CD1c-positive myeloid dendritic cell (primary cell): ENCODE data around the gene UST.

Experiments
- DNase-seq: peaks from one replicate; pipeline ENCODE4 v3.0.0-alpha.2; 2016; ENCODE audit errors: extremely low spot score

The UST gene, protein sequence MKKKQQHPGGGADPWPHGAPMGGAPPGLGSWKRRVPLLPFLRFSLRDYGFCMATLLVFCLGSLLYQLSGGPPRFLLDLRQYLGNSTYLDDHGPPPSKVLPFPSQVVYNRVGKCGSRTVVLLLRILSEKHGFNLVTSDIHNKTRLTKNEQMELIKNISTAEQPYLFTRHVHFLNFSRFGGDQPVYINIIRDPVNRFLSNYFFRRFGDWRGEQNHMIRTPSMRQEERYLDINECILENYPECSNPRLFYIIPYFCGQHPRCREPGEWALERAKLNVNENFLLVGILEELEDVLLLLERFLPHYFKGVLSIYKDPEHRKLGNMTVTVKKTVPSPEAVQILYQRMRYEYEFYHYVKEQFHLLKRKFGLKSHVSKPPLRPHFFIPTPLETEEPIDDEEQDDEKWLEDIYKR

DNA sequence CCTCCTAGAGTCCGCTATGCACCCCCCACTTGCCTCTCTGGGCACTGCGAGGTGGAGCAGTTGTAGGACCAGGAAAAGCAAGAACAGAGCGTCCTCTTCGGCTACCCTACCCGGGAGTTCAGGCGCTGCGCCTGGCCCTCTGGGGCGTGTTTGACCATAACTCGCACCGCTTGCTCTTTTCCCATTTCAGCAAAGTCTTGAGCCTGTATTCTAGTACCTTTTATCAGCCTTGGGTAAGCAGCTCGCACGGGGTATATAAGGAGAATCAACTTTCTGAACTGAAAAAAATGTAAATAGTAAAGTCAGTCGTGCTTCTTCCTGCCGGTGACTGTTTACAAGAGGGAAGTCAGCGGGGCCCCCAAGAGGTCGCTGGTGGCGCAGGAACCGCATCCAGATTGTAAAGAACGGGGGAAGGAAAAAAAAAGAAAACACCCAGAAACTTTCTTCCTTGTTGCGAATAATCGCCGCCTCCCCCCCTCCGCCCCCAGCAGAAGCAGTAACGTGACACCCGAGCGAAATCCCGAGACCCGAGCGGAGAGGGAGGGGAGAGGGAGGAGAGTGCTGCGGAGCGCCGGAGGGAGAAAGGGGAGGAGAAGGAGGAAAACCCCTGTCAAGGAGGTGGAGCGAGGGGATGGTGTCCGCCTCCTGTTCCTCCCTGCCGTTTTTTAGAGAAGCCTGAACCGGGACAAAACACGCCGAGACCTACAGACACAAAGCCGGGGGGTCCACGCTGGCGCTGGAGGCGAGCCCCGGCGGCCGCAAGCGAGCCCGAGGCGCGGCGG is at the start of gene UST:
UST (plus strand) TSS at position 668 of the 782 bp plus-strand sequence. CDS start 401 bp downstream, outside the sequence.
- peak; percentile 76 for DNase-seq

DNA sequence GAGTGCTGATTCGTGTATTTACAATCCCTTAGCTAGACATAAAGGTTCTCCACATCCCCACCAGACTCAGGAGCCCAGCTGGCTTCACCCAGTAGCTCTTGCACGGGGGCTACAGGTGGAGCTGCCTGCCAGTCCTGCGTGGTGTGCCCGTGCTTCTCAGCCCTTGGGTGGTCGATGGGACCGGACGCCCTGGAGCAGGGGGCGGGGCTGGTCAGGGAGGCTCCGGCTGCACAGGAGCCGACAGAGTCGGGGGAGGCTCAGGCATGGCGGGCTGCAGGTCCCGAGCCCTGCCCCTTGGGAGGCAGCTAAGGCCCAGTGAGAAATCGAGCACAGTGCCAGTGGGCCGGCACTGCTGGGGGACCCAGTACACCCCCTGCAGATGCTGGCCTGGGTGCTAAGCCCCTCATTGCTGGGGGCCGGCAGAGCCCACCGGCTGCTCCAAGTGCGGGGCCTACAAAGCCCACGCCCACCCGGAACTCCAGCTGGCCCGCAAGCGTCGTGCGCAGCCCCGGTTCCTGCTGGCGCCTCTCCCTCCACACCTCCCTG is 48.9 kb upstream of the UST start:
- no peak for DNase-seq

DNA sequence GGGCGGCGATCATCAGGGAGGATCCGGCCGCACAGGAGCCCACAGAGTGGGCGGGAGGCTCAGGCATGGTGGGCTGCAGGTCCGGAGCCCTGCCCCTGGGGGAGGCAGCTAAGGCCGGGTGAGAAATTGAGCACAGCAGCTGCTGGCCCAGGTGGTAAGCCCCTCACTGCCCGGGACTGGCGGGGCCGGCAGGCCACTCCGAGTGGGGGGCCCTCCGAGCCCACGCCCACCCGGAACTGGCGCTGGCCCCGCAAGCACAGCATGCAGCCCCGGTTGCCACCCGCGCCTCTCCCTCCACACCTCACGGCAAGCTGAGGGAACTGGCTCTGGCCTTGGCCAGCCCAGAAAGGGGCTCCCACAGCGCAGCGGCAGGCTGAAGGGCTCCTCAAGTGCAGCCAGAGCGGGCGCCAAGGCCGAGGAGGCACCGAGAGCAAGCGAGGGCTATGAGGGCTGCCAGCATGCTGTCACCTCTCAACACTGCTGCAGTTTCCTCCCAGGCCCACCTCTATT is 48.1 kb upstream of the UST start:
- DNase-seq = no peak

DNA sequence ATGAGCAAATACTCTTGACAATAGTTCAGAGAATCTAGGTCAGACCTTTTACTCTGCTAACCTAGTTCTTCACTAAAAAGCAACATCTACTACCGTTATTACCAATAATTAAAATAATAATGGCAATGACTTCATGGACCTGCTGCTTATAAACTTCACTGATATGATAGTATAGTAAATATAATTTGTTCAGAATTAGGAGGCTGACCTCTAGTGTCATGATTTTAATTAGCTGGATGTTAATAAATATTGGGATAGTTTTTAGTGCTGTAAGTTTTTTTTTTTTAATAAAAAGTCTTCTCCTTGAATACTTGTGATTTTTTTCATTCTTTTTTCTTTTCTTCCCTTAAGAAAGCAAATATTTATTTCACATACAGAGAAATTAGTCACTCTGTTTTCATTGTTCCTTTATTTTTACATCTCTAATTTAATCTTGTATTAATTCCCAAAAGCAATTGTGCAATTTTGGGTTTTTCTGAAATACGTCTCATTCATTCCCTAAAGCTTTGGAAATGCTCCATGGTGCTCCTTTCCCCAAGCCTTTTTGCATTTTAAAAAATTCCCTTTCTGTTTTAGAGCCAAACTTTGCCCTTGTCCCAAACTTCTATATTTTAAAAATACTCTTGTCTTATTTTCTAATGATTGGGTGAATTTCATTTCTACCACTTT is 46.6 kb upstream of the UST start:
- DNase-seq = peak; percentile 62

DNA sequence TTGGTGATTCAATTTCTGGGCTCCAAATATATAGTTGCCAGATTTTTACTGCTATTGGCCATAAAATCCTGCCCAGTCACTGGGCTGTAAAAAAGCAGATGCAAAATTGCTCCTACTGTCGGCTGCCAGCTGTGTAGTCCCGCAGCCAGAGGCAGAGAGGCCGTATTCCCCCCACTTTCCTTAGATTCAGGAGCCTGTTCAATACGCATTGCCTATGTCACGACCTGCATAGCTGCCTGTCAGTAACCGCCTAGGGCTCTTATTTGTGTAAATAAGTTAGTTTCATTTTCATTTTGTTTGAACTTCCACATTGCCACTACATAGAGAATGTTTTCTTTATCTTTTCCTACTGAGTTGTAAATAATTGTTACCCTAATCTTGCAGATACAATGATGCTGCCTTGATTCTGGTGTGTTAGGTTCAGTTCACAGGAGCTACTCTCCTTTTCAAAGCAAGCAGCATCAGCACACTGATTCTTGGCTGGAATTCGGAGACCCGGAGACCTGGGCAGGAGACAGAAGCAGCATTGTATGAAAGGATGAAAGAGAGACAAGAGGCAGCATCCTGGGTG is 46.0 kb upstream of the UST start:
- DNase-seq = peak; percentile 46

DNA sequence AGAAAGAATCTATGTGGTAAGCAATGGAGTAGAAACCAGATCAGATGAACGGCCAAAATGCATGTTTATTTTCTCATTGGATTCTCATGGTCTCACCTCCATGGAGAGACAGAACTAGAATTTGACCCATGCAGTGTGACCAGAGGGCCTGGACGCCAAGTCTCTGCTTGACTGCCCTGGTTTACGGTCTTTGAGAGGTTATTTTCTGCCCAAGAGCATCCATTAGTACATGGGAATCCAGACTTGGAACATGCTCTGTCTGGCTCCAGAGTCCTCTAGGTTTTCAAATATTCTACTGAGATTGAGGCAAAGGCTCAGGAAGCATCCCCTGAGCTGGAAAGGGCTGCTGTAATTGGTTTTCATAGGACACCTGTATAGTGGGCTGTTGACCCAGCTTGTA is 45.5 kb upstream of the UST start:
- no peak for DNase-seq

DNA sequence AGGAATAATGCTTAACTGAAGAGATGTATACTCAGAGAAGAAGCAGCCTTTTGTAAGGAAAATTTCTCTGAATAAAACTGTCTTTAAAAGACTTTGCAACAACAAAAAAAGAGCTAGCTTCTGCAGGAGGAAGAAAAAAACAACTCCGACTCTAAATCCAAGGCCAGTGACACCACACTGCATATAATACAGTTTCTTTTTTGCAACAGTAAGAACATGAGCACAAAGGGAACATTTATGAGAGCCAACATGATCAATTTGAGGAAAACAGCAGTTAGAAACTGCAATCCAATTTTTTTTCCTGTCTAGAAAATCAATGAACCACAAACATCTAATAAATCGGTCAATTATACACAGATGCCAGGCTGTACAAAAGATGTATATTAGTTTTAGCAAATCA is 42.9 kb upstream of the UST start:
- DNase-seq = no peak

DNA sequence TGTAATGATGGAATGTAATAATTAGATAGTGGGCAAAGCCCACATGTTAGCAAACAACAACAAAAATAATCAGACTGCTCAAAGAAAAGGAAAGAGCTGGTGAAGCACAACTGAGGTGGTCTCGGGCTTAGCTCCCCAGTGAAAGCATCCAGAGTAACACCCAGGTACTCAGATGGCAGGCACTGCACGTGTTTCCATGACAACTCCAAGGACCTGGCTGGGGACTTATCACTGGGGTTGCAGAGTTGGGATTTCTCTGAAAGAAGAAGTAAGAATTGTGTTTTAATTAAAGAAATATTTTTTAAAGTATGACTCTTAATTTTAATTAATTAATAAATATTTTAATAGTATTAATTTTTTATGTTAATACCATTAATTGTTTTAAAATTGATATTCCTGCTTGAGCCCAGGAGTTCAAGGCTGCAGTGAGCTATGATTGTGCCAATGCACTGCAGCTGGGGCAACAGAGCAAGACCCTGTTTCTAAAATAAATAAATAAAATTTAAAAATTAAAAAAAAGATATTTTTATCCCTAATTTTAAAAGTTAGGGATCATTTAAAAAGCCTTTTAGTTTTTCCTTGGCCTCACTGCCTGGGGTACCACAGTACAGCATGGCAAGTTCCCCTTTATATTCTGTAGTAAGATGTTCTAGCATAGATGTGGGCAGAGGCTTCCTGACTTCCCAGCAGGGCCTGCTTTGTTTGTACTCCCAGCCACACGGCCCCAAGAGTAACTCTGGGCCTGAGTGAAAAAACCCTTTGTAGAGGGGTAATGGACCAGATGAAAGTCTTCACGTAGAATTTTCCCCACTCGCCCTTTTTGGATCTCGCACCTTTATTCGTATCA is 42.2 kb upstream of the UST start:
- DNase-seq = no peak

DNA sequence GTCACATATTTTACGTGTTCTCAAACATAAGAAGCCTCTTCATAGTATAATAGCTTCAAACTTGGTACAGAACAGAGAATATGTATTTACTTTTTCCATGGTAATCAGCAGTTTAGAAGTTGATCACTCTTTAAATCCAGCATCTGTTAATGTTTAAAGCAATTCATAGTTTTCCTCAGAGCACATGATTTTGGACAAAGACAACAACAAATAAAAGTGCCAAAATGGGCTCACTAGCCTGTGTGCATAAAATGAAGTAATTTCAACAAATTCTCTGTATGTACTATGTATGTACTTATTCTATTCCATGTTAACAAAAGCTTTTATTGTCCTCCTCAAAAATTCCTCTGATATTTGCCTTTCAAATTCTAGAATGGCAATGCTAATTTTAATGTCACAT is 38.1 kb upstream of the UST start:
- no peak for DNase-seq

DNA sequence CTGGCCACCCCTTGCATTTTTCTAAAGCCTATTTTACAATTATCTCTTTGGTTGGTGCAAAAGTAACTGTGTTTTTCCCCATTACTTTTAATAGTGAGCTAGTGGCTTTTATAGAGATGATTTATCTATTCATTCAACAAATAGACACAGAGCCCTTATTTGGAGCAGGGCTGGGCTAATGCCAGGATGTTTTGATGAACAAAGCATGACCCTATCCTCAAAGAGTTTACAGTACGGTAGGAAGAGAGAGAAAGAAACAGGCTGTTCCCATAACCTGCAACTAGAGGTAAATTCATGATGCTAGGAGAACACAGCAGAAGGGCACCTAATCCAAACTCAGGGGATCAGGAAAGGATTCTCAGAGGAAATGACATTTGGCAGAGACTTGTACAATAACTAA is 37.3 kb upstream of the UST start:
- DNase-seq = no peak

DNA sequence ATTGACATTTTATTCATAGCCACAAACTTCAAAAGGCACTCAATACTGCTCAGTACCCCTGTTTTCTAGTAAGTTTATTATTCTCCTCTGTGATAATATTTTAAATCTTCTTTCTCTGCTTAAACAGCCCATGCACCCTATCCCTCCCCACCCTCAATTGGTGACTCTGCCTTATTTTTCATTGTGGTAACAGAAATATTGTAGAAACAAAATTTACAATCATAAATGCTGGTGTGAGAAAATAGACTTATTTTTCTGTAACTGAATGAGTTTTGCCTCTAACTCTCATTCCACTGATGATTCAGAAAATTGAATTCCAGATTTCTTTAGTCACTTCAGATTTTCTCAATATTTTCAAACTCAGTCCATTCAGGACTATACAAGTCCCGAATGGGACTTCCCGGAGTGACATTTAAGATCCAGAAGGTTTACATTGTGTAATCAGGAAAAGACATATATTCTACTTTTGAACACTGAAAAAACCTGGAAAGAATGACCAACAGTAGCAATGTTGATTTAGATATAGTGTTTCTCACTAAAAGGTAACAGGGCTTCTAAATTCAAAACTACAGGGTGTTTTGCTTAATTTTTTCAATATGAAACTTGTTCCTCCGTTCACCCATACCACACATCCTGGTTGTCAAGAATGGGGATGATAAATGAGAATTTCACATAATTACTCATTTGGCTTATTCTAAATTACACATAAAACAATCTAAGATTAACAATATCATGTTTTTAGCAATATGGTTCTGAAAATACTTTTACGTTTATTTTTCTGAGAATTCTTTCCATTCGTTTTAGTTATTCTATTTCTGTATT is 34.8 kb upstream of the UST start:
- no peak for DNase-seq

DNA sequence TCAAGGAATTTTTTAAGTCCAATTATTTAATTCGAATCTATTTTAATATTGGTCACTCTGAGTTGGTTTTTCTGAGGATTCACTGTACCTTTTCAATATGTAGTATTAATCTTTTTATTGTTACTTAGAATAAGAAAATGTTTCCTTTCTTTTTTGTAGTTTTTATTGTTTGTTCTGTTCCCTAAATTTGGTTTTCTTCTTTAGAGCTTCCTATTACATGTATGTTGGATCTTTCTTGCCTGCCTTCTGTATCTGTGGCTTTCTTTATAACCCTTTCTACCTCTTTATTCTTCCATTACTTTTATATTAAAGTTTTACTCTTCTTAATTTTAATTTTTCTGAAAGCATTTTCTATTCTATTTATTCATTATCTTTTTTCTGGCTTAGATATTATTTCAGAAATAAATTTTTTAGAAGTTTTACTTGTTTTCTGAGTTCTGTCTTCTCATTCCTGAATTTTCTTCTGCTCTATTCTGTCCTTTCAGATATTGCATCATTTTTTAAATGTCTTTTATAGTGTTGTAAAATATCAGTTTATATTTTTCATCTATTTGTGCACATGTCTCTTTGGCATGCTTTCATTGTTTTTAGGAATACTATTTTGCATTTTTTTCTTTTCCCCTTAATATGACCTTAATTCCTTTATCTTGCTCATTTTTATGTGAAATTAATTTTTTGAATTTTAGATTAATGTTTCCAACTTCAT is 33.6 kb upstream of the UST start:
- DNase-seq = no peak

DNA sequence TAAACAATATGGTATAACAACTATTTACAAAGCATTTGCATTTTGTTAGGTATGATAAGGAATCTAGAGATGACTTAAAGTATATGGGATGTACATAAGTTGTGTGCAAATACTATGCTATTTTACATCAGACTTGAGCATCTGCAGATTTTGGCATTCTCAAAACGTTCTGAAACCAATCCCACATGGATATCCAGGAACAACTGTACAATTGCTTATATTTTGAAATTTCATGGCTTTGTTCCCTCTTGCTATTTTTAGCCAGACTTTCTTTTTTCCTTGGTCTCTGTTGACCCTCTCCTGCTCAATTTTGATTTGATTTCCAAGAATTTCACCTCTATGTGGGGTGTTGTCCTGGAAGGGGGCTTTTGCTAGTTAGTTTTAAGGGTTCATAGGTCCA is 32.9 kb upstream of the UST start:
- no peak for DNase-seq

DNA sequence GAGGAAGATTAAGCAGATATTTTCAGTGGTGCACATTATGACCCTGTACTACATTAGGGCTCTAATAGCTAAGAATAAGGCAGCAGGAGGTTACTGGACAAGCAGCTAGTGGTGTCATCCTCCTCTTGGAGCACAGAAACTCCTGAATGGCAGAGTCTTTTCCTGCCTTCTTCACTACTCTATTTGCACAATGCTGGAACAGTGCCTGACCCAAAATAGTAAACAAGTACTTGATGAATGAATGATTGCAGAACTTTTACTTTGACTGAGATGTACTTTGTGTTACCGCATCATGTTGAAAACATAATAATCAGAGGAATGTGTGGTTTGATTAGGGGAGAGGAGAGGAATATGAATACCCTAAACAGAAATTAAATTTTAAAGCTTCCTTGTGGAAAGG is 30.0 kb upstream of the UST start:
- DNase-seq = no peak

DNA sequence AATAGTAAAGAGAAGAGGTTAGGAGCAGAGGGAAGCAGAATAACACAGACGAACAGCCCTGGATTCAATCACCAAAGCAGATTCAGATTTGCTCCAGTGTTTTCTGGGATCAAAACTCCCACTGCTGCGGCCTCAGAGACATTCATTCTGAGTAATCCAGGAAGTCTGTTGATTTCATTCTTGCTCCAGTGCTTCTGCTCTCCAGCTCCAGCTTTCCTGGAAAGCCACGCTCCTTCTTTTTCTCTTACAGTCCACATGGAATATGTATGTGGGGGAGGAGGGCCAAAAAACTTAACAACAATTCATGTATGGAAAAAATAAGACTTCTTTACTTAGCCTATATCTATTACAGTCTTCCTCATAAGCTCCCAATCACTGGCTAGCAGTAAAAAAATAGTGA is 26.4 kb upstream of the UST start:
- DNase-seq = no peak

DNA sequence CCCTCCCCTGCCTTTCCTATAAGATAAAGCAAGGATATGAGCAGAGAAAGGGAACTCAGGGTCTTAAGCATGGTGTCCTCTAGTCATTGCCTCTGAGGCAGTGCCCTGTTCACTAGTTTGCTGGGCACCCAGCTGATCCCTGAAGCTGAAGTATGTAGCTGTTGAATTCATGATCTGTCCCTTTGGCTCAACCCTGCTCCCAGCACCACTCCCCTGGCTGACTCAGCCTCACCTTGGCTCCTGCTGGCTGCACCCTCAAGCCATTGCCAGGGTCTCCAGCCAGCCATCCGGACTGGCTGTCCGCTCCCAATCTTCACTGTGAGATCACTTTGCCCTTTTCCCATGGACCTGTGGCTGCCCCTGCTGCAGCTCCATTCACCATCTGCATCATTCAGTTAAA is 25.9 kb upstream of the UST start:
- no peak for DNase-seq

DNA sequence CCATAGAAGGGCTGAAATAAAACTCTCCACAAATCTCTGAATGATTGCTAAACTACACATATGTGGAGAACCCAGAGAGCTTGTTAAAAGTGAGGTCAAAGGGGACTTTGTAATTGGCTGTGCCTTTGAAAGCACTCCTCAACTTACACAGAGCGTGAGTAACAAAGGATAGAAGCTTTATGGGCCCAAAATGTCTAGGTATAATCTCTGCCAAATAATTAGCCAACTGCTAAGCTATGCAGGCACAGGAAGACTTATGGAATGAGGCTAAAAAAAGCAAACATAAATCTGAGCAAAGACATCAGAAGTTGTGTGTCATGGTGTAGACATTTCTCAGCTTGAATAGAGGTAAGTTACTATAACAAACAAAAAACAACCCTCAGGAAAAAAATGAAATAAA is 23.3 kb upstream of the UST start:
- DNase-seq = no peak

DNA sequence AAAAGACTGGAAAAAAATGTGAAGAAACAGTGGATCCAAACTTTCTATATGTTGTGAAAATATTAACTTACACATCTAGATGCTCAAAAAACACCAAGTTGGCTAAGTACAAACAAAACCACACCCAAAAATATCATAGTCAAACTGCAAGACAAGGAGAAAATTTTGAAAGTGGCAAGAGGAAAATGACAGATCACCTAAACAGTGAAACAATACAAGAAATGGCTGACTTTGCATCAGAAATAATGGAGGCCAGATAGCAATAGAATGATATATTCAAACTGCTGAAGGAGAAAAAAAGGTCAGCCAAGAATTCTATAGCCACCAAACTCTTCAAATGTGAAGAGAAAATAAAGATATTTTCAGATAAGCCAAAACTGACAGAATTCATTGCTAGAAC is 22.4 kb upstream of the UST start:
- DNase-seq = no peak

DNA sequence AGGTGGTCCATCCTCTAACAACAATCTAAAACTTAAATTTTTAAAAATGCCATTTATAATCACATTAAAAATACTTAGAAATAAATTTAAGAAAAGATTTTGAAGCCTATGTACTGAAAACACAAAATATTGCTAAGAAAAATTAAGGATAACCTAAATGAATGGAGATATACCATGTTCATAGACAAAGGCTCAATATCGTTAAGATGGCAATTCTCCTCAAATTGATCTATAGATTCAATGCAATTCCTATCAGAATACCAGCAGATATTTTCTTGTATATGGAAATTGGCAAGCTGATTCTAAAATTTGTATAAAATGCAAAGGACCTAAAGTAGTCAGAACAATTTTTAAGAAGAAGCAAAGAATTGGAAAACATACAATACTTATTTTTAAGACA is 19.7 kb upstream of the UST start:
- DNase-seq = no peak
